Adrenal gland (tissue), 5 donors: ENCODE results near the gene STX18.

Experiments
- CTCF ChIP-seq, 6 experiments: fragments of 450-650 bp in 4 of 6; fragments of 200-600 bp in 2 of 6; sonication (generic) in 1 of 6; IDR thresholded peaks; 1 replicate in 5 of 6; 2 replicates in 1 of 6; pipeline versions ENCODE4 v1.5.1 to v1.8.0; 2016 to 2021; ENCODE audit warnings: antibody characterized with exemption in 6 of 6, mild to moderate bottlenecking in 2 of 6, moderate library complexity in 1 of 6
- POLR2A ChIP-seq, 2 donors: fragments of 450-650 bp; IDR thresholded peaks; one replicate each; pipeline ENCODE4 v1.6.1; 2017; ENCODE audit warnings: antibody characterized with exemption in 2 of 2, mild to moderate bottlenecking in 2 of 2, moderate library complexity in 1 of 2
- donor health status: DM: no; HTN: no; CAD: no.

GRCh38 chr4:4462970-4463369 is 78.9 kb downstream of the STX18 start:
- no peak for TF ChIP-seq CTCF (IDR thresholded peaks at IDR 0.05)
- TF ChIP-seq POLR2A (IDR thresholded peaks at IDR 0.05), result no peak
